ENCODE measurements around the gene EPC1.

Gene EPC1

GRCh38 chr10:32307609-32308008 is 39.3 kb downstream of the EPC1 start:
- DNase-seq (ENCODE audit: low read depth) = no peak
- TF ChIP-seq CTCF (conservative IDR thresholded peaks at IDR 0.05; ENCODE audit: low read length) = no peak
- no peak overlapping the region for H3K4me3 ChIP-seq (ENCODE audit: low read length)

GRCh38 chr10:32299354-32299980 is 47.5 kb downstream of the EPC1 start:
- no peak for TF ChIP-seq CTCF (conservative IDR thresholded peaks at IDR 0.05; ENCODE audit: low read length)
- H3K4me3 ChIP-seq (ENCODE audit: low read length) = no peak overlapping the region
- DNase-seq (ENCODE audit: low read depth) = peak; percentile 32

GRCh38 chr10:32298075-32298812 is 48.7 kb downstream of the EPC1 start:
- peak; percentile 54 for DNase-seq (ENCODE audit: low read depth)

GRCh38 chr10:32295027-32295426 is 51.9 kb downstream of the EPC1 start:
- DNase-seq (ENCODE audit: low read depth) = no peak
- TF ChIP-seq CTCF (conservative IDR thresholded peaks at IDR 0.05; ENCODE audit: low read length) = no peak
- no peak overlapping the region for H3K4me3 ChIP-seq (ENCODE audit: low read length)

More at GRCh38 chr10:32298075-32298812, 48.7 kb downstream of the EPC1 start:
- no peak overlapping the region for H3K4me3 ChIP-seq (ENCODE audit: low read length)
- no peak for TF ChIP-seq CTCF (conservative IDR thresholded peaks at IDR 0.05; ENCODE audit: low read length)

- no peak overlapping the region for H3K4me3 ChIP-seq (ENCODE audit: low read length)
- TF ChIP-seq CTCF (conservative IDR thresholded peaks at IDR 0.05; ENCODE audit: low read length) = no peak
- no peak for DNase-seq (ENCODE audit: low read depth)
Measured at GRCh38 chr10:32293581-32293980, 53.4 kb downstream of the EPC1 start.

GRCh38 chr10:32279795-32280194 is 67.2 kb downstream of the EPC1 start:
- DNase-seq (ENCODE audit: low read depth) = no peak
- H3K4me3 ChIP-seq (ENCODE audit: low read length) = no peak overlapping the region
- TF ChIP-seq CTCF (conservative IDR thresholded peaks at IDR 0.05; ENCODE audit: low read length) = no peak

GRCh38 chr10:32273336-32273735 is 73.6 kb downstream of the EPC1 start:
- no peak for DNase-seq (ENCODE audit: low read depth)
- TF ChIP-seq CTCF (conservative IDR thresholded peaks at IDR 0.05; ENCODE audit: low read length) = no peak
- H3K4me3 ChIP-seq (ENCODE audit: low read length) = no peak overlapping the region

Data from AG10803 (cell line).